Spleen (tissue), 11 donors: ENCODE data around the gene GMEB2. TPM values are rescaled to one million over a fixed set of nuclear protein-coding genes. Genes with fewer than 3 reads are reported as not detected.

ENCODE experiments used
- DNase-seq: peaks from one replicate; pipeline ENCODE4 v3.0.0-alpha.2; 2020
- H3K27ac ChIP-seq, 8 donors: fragments of 200-600 bp; sonication (generic) in 7 of 8; 1 replicate in 4 of 8; 2 replicates in 4 of 8; pipeline versions ENCODE4 v1.5.0 to v1.8.0; 2016 to 2021; ENCODE audit warnings: inconsistent platforms in 4 of 8, mild to moderate bottlenecking in 4 of 8, moderate library complexity in 1 of 8
- H3K27me3 ChIP-seq, 7 donors: fragments of 200-600 bp; sonication (generic) in 6 of 7; replicated peaks in 1 of 7; 1 replicate in 4 of 7; 2 replicates in 3 of 7; pipeline versions ENCODE4 v1.5.0 to v1.8.0; 2016 to 2021; ENCODE audit warnings: inconsistent platforms in 3 of 7, mild to moderate bottlenecking in 1 of 7
- H3K36me3 ChIP-seq, 6 donors: fragments of 200-600 bp; sonication (generic) in 5 of 6; 1 replicate in 4 of 6; 2 replicates in 2 of 6; pipeline versions ENCODE4 v1.5.0 to v1.8.0; 2016 to 2021; ENCODE audit warnings: inconsistent platforms in 2 of 6
- H3K4me1 ChIP-seq, 6 donors: fragments of 200-600 bp; sonication (generic) in 5 of 6; 1 replicate in 3 of 6; 2 replicates in 3 of 6; pipeline versions ENCODE4 v1.5.0 to v1.8.0; 2016 to 2021; ENCODE audit warnings: inconsistent platforms in 3 of 6
- H3K4me3 ChIP-seq, 8 donors: fragments of 200-600 bp; sonication (generic) in 7 of 8; 1 replicate in 4 of 8; 2 replicates in 4 of 8; pipeline versions ENCODE4 v1.5.0 to v1.8.0; 2016 to 2021; ENCODE audit warnings: inconsistent platforms in 4 of 8, mild to moderate bottlenecking in 4 of 8, moderate library complexity in 2 of 8
- H3K9me3 ChIP-seq, 8 donors: fragments of 200-600 bp; sonication (generic) in 7 of 8; 1 replicate in 4 of 8; 2 replicates in 4 of 8; pipeline versions ENCODE4 v1.5.0 to v1.8.0; 2016 to 2021; ENCODE audit warnings: inconsistent platforms in 4 of 8
- CTCF ChIP-seq, 11 experiments: fragments of 200-600 bp in 7 of 11; fragments of 450-650 bp in 4 of 11; sonication (generic) in 4 of 11; IDR thresholded peaks in 8 of 11; conservative IDR thresholded peaks in 3 of 11; 1 replicate in 7 of 11; 2 replicates in 4 of 11; pipeline versions ENCODE4 v1.4.0 to v1.8.0; 2016 to 2021; ENCODE audit warnings: antibody characterized with exemption in 11 of 11, inconsistent platforms in 4 of 11, mild to moderate bottlenecking in 1 of 11
- POLR2A ChIP-seq, 3 donors: fragments of 450-650 bp; IDR thresholded peaks; one replicate each; pipeline ENCODE4 v1.5.1; 2017; ENCODE audit warnings: antibody characterized with exemption in 3 of 3, mild to moderate bottlenecking in 1 of 3
- POLR2AphosphoS5 ChIP-seq, 3 donors: sonication (generic); formaldehyde crosslinking; IDR thresholded peaks; one replicate each; pipeline ENCODE4 v1.5.1; 2017; ENCODE audit warnings: antibody characterized with exemption in 3 of 3
- WGBS, 5 donors: extraction: QIAGEN DNeasy Blood & Tissue Kit in 3 of 5; methylation state at CpG; one replicate each; pipeline versions ENCODE4 v1.1.5 to v1.1.7; 2013 to 2018; 5-methylcytosine and 5-hydroxymethylcytosine counted together
- intact Hi-C: fragments of 100-400 bp; cut with DNase I; formaldehyde crosslinking; loops from one replicate; pipeline ENCODE4 v1.15.0; 2023; ENCODE audit warnings: low total_unique reads
- polyA plus RNA-seq, 3 donors: library from polyadenylated mRNA; stranded (reverse); fragments of 200-250 nt; gene quantifications; one replicate each; pipeline ENCODE4 v1.2.1, GENCODE V29; 2013
- total RNA-seq, 7 donors: library from RNA; depleted of rRNA in 3 of 7; stranded (reverse); fragments of >200 nt in 3 of 7; fragmentation: NEBNext Ultra II Directional in 4 of 7; extraction: Animal tissue kit (Norgen Biotek cat#: 25700) in 4 of 7; gene quantifications; one replicate each; pipeline versions ENCODE4 v1.1.0 to v1.2.1, GENCODE V29; 2016 to 2021
- donor health status: healthy with polysubstance abuse.
- donor health status: DM: no; HTN: no; CAD: no; lungs with moderate emphysema.
- donor health status: DM: no; HTN: no; CAD: no.
- donor health status: Bipolar disorder and iron deficiency.
- donor health status: healthy.
- donor health status: DM: no; HTN: no; CAD: no.
- donor health status: DM: yes; HTN: yes; CAD: no.

GMEB2 gene
- total and polyA plus RNA-seq, 10 donors, result 8.6 to 15.0 (median 12.5) TPM

GRCh38 chr20:63596423-63596822 is 30.5 kb downstream of the GMEB2 start:
- TF ChIP-seq POLR2AphosphoS5 (IDR thresholded peaks at IDR 0.05) (no peak), POLR2A (IDR thresholded peaks at IDR 0.05) (no peak), CTCF (IDR thresholded peaks at IDR 0.05 in 8 of 11, conservative IDR thresholded peaks at IDR 0.05 in 3 of 11) (no peak)
- no peak for DNase-seq
- no peaks in the 10 kb centered on the region for H3K27me3 ChIP-seq
- WGBS, 5 donors, result 89 to 97% (median 94%) methylated on average over 6 of the region's 6 CpGs
- intact Hi-C loops, result no loop called here
- H3K4me3 ChIP-seq, result no peak overlapping the region
- H3K27ac ChIP-seq, result no peak overlapping the region
- H3K4me1 ChIP-seq, result no peaks in the 10 kb centered on the region
- H3K9me3 ChIP-seq, result no peaks in the 10 kb centered on the region
- peaks cover 0 to 100% (median 80%) of the 10 kb centered on the region in 6 donors for H3K36me3 ChIP-seq

GRCh38 chr20:63595416-63596127 is 31.3 kb downstream of the GMEB2 start:
- H3K4me1 ChIP-seq, result no peaks in the 10 kb centered on the region
- 92 to 98% (median 93%) methylated on average over 19 to 30 of the region's 30 CpGs for WGBS, 5 donors
- H3K27me3 ChIP-seq, result no peaks in the 10 kb centered on the region
- no peak for DNase-seq
- no peak overlapping the region for H3K4me3 ChIP-seq
- H3K9me3 ChIP-seq, result no peaks in the 10 kb centered on the region
- peaks cover 0 to 100% (median 80%) of the 10 kb centered on the region in 6 donors for H3K36me3 ChIP-seq
- TF ChIP-seq POLR2AphosphoS5 (IDR thresholded peaks at IDR 0.05) (peak in 1 of 3 donors; percentile 37), POLR2A (IDR thresholded peaks at IDR 0.05) (no peak)
- intact Hi-C loops, result no loop called here
- H3K27ac ChIP-seq, result no peak overlapping the region

- no peak for TF ChIP-seq POLR2AphosphoS5 (IDR thresholded peaks at IDR 0.05)
- TF ChIP-seq CTCF (IDR thresholded peaks at IDR 0.05 in 8 of 11, conservative IDR thresholded peaks at IDR 0.05 in 3 of 11), result no peak
- TF ChIP-seq POLR2A (IDR thresholded peaks at IDR 0.05), result no peak
- no peaks in the 10 kb centered on the region for H3K9me3 ChIP-seq
- H3K36me3 ChIP-seq, result peaks cover 0 to 100% (median 82%) of the 10 kb centered on the region in 6 donors
- H3K27ac ChIP-seq, result no peak overlapping the region
- no peaks in the 10 kb centered on the region for H3K27me3 ChIP-seq
- WGBS, 5 donors, result 84 to 94% (median 87%) methylated on average over 10 of the region's 10 CpGs
- H3K4me1 ChIP-seq, result no peaks in the 10 kb centered on the region
- no peak overlapping the region for H3K4me3 ChIP-seq
- intact Hi-C loops, result no loop called here
- no peak for DNase-seq
These were observed 32.8 kb downstream of the GMEB2 start for GRCh38 chr20:63594043-63594561.

- 95 to 99% (median 97%) methylated on average over 8 to 13 of the region's 13 CpGs for WGBS, 5 donors
- intact Hi-C loops, result no loop called here
- no peaks in the 10 kb centered on the region for H3K9me3 ChIP-seq
- no peaks in the 10 kb centered on the region for H3K27me3 ChIP-seq
- no peak overlapping the region for H3K27ac ChIP-seq
- H3K4me3 ChIP-seq, result no peak overlapping the region
- TF ChIP-seq POLR2A (IDR thresholded peaks at IDR 0.05) (no peak), CTCF (IDR thresholded peaks at IDR 0.05 in 8 of 11, conservative IDR thresholded peaks at IDR 0.05 in 3 of 11) (no peak), POLR2AphosphoS5 (IDR thresholded peaks at IDR 0.05) (no peak)
- peaks cover 0 to 12% (median 7%) of the 10 kb centered on the region in 6 donors for H3K4me1 ChIP-seq
- peaks cover 0 to 100% (median 79%) of the 10 kb centered on the region in 6 donors for H3K36me3 ChIP-seq
- DNase-seq, result no peak
These were observed 34.2 kb downstream of the GMEB2 start for GRCh38 chr20:63592661-63593060.
